ENCODE data around the gene RERG. TPM values are rescaled to one million over a fixed set of nuclear protein-coding genes. Genes with fewer than 3 reads are reported as not detected.

Gene RERG
- total and polyA plus RNA-seq, 2 experiments from 2014 or later: not detected

GRCh38 chr12:15205341-15206010, 15.7 kb downstream of the RERG start:
- in situ Hi-C loops (cut with MboI): no loop called here
- WGBS, 2 experiments (ENCODE audit: low coverage in 1 of 2, low lambda C conversion rate in 2 of 2, missing lambda C conversion rate in 2 of 2): 33 to 34% methylated on average over 8 of the region's 8 CpGs
- no peak for DNase-seq

GRCh38 chr12:15201456-15201855, 19.8 kb downstream of the RERG start:
- Histone ChIP-seq H3K4me1 (ENCODE audit: insufficient read depth) (no peaks in the 10 kb centered on the region), H3K9me3 (ENCODE audit: low read depth) (no peaks in the 10 kb centered on the region), H3K36me3 (ENCODE audit: low read depth) (no peaks in the 10 kb centered on the region), H3K27me3 (replicated peaks; ENCODE audit: insufficient read depth) (0 out of 2 replicates have a peak, but pooled peaks cover 14% of the 10 kb centered on the region), H3K9ac (no peak overlapping the region), H3K4me3 (no peak overlapping the region), H2AFZ (no peak overlapping the region), H3F3A (ENCODE audit: insufficient read depth) (no peaks in the 10 kb centered on the region), H3K79me2 (ENCODE audit: insufficient read depth) (no peaks in the 10 kb centered on the region), H3K4me2 (ENCODE audit: unreplicated experiment) (no peak overlapping the region), H4K20me1 (ENCODE audit: insufficient read depth) (no peaks in the 10 kb centered on the region), H3K27ac (no peak overlapping the region), H3K9me2 (ENCODE audit: insufficient read depth) (no peaks in the 10 kb centered on the region)
- TF ChIP-seq EZH2 (IDR thresholded peaks at IDR 0.05; ENCODE audit: insufficient read depth, poor library complexity, severe bottlenecking) (no peak), EZH2phosphoT487 (IDR thresholded peaks at IDR 0.05; ENCODE audit: insufficient read depth, low read depth) (no peak)
- DNase-seq: no peak
- in situ Hi-C loops (cut with MboI): no loop called here

More at GRCh38 chr12:15205341-15206010, 15.7 kb downstream of the RERG start:
- TF ChIP-seq EZH2 (IDR thresholded peaks at IDR 0.05; ENCODE audit: insufficient read depth, poor library complexity, severe bottlenecking) (no peak), EZH2phosphoT487 (IDR thresholded peaks at IDR 0.05; ENCODE audit: insufficient read depth, low read depth) (no peak)
- no peak overlapping the region for H3K9ac ChIP-seq
- peaks cover 14% of the 10 kb centered on the region for H3K4me1 ChIP-seq (ENCODE audit: insufficient read depth)
- H3F3A ChIP-seq (ENCODE audit: insufficient read depth): 0 out of 2 replicates have a peak, but pooled peaks cover 7% of the 10 kb centered on the region
- no peaks in the 10 kb centered on the region for H3K79me2 ChIP-seq (ENCODE audit: insufficient read depth)
- H3K27me3 ChIP-seq (replicated peaks; ENCODE audit: insufficient read depth): 0 out of 2 replicates have a peak, but pooled peaks cover 14% of the 10 kb centered on the region
- H3K4me2 ChIP-seq (ENCODE audit: unreplicated experiment): no peak overlapping the region
- no peaks in the 10 kb centered on the region for H3K9me2 ChIP-seq (ENCODE audit: insufficient read depth)
- no peak overlapping the region for H2AFZ ChIP-seq
- H3K4me3 ChIP-seq: no peak overlapping the region
- H3K9me3 ChIP-seq (ENCODE audit: low read depth): no peaks in the 10 kb centered on the region
- no peak overlapping the region for H3K27ac ChIP-seq
- H3K36me3 ChIP-seq (ENCODE audit: low read depth): no peaks in the 10 kb centered on the region
- no peaks in the 10 kb centered on the region for H4K20me1 ChIP-seq (ENCODE audit: insufficient read depth)

GRCh38 chr12:15201056-15201455, 20.2 kb downstream of the RERG start:
- no peaks in the 10 kb centered on the region for H3K9me3 ChIP-seq (ENCODE audit: low read depth)

GRCh38 chr12:15200641-15201040, 20.6 kb downstream of the RERG start:
- DNase-seq: no peak
- Histone ChIP-seq H3K4me2 (ENCODE audit: unreplicated experiment) (no peak overlapping the region), H3K9ac (no peak overlapping the region), H4K20me1 (ENCODE audit: insufficient read depth) (no peaks in the 10 kb centered on the region), H3K36me3 (ENCODE audit: low read depth) (no peaks in the 10 kb centered on the region), H3K79me2 (ENCODE audit: insufficient read depth) (no peaks in the 10 kb centered on the region), H3F3A (ENCODE audit: insufficient read depth) (no peaks in the 10 kb centered on the region), H3K27me3 (replicated peaks; ENCODE audit: insufficient read depth) (0 out of 2 replicates have a peak, but pooled peaks cover 8% of the 10 kb centered on the region), H3K4me3 (no peak overlapping the region), H3K4me1 (ENCODE audit: insufficient read depth) (no peaks in the 10 kb centered on the region), H3K9me3 (ENCODE audit: low read depth) (no peaks in the 10 kb centered on the region), H3K9me2 (ENCODE audit: insufficient read depth) (no peaks in the 10 kb centered on the region), H3K27ac (no peak overlapping the region), H2AFZ (no peak overlapping the region)
- TF ChIP-seq EZH2phosphoT487 (IDR thresholded peaks at IDR 0.05; ENCODE audit: insufficient read depth, low read depth) (no peak), EZH2 (IDR thresholded peaks at IDR 0.05; ENCODE audit: insufficient read depth, poor library complexity, severe bottlenecking) (no peak)
- in situ Hi-C loops (cut with MboI): no loop called here
- WGBS, 2 experiments (ENCODE audit: low coverage in 1 of 2, low lambda C conversion rate in 2 of 2, missing lambda C conversion rate in 2 of 2): 71 to 74% methylated on average over 2 of the region's 2 CpGs

More at GRCh38 chr12:15201056-15201455, 20.2 kb downstream of the RERG start:
- Histone ChIP-seq H3K4me3 (no peak overlapping the region), H3K27me3 (replicated peaks; ENCODE audit: insufficient read depth) (0 out of 2 replicates have a peak, but pooled peaks cover 12% of the 10 kb centered on the region), H3K27ac (no peak overlapping the region), H2AFZ (no peak overlapping the region), H3K4me2 (ENCODE audit: unreplicated experiment) (no peak overlapping the region), H3K9me2 (ENCODE audit: insufficient read depth) (no peaks in the 10 kb centered on the region), H3K4me1 (ENCODE audit: insufficient read depth) (no peaks in the 10 kb centered on the region), H3F3A (ENCODE audit: insufficient read depth) (no peaks in the 10 kb centered on the region), H3K36me3 (ENCODE audit: low read depth) (no peaks in the 10 kb centered on the region), H4K20me1 (ENCODE audit: insufficient read depth) (no peaks in the 10 kb centered on the region), H3K9ac (no peak overlapping the region), H3K79me2 (ENCODE audit: insufficient read depth) (no peaks in the 10 kb centered on the region)
- no peak for TF ChIP-seq EZH2phosphoT487 (IDR thresholded peaks at IDR 0.05; ENCODE audit: insufficient read depth, low read depth)
- no peak for TF ChIP-seq EZH2 (IDR thresholded peaks at IDR 0.05; ENCODE audit: insufficient read depth, poor library complexity, severe bottlenecking)
- DNase-seq: no peak
- in situ Hi-C loops (cut with MboI): no loop called here
- WGBS, 2 experiments (ENCODE audit: low coverage in 1 of 2, low lambda C conversion rate in 2 of 2, missing lambda C conversion rate in 2 of 2): 0 to 4% methylated on average over 1 of the region's 1 CpG
